Islet precursor cell (in vitro differentiated cells): ENCODE results near the gene PHETA2.
"Not testable (repeated sequence)": the region's sequence is repeated elsewhere in the genome, so short reads cannot be mapped to it uniquely, and the experiment has no call there.

Source experiments
- DNase-seq: peaks from one replicate; pipeline ENCODE4 v3.0.0-alpha.2; 2018

The PHETA2 gene

GRCh38 chr22:42070517-42071422 is 3.3 kb upstream of the PHETA2 start, which contains the start of gene NAGA:
TSS of gene NAGA (minus strand) at chr22:42070812. CDS start at chr22:42070297, 515 bp downstream.
- peak; percentile 98 for DNase-seq

GRCh38 chr22:42071508-42071907 is 2.5 kb upstream of the PHETA2 start:
- not testable (repeated sequence) for DNase-seq

- no peak for DNase-seq
Measured at GRCh38 chr22:42072606-42073330, 1.3 kb upstream of the PHETA2 start.

GRCh38 chr22:42073621-42074041 is 417 bp upstream of the PHETA2 start:
- DNase-seq, result no peak

DNA sequence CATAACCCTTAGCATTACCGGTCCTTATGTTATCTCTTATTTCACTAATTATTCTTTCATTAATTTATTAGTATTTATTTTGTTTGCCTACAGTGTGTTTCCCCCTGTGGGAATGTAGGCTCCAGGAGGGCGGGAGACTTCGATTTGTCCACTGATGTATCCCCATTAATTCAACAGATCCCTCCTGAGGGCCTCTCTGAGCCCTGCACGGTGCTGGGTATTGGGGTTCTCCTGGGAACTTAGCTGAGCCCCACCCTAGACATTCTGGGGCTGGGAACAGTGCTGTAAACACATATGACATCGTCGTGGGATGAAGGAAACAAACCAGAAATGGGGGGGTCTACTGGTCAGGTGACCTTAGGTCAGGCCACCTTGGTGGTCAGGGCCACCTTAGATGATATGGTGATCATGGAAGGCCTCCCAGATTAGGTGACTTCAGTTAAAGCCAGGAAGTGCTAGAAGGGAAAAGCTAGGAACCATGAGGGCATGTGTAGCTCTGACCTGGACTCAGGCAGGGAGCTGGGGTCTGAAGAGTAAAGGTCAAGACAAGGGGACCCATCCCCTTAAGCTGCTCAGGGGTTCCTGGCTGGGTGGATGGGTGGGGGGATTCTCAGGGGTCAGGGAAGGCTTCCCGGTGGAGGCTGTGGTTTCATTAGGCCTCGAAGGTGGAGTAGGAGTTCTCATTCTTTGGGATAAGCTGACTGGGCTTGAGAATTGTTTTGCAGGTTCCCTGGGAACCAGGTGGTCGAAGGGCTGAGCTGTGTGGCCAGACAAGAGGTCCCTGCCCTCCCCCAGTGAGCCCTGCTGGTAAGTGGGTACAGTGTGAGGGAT is 1.0 kb downstream of the PHETA2 start:
- no peak for DNase-seq

DNA sequence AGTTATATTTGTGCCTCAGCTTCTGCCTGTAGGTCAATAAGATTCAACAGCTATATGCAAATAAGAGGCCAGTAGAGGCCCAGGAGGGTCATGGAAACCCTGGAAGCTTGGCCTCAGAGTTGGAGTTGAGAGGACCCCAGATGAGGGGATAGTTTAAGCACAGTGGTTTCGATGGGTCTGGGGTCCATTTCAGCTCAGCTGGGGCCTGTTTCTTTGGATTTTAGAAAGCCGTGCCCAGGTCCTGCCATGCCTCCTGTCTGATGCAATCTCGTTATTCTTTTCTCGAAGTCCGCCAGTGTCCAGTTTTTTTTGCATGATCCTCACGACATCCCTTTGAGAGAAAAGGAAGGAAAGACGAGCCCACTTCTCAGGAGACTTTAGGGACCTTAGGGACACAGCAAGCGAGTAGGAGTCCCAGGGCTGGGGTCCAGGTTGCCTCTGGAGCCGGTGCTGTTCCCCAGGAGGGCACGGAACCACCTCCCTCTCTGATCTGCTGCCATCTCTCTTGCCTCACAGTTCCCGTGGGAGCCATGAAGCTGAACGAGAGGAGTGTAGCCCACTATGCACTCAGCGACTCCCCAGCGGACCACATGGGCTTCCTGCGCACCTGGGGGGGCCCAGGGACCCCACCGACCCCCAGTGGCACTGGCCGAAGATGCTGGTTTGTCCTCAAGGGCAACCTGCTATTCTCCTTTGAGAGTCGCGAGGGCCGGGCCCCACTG is 2.9 kb downstream of the PHETA2 start:
- peak; percentile 21 for DNase-seq

DNA sequence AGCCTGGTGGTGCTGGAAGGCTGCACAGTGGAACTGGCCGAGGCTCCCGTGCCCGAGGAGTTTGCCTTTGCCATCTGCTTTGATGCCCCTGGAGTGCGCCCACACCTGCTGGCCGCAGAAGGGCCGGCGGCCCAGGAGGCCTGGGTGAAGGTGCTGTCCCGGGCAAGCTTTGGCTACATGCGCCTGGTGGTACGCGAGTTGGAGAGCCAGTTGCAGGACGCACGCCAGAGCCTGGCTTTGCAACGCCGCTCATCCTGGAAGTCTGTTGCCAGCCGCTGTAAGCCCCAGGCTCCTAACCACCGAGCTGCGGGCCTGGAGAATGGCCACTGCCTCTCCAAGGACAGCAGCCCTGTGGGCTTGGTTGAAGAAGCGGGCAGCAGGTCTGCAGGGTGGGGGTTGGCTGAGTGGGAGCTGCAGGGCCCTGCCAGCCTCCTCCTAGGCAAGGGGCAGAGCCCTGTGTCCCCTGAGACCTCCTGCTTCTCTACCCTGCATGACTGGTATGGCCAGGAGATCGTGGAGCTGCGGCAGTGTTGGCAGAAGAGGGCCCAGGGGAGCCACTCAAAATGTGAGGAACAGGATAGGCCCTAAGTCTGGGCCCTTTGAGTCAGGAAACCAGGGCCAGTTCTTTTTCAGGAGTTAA is 3.6 kb downstream of the PHETA2 start:
- peak; percentile 46 for DNase-seq

- peak; percentile 54 for DNase-seq
Measured at GRCh38 chr22:42078469-42079318, 4.6 kb downstream of the PHETA2 start.

GRCh38 chr22:42079319-42080251 is 5.5 kb downstream of the PHETA2 start, which contains the start of gene SMDT1:
TSS of gene SMDT1 (plus strand) at chr22:42079700. CDS start at chr22:42079769, 69 bp downstream.
- DNase-seq, result peak; percentile 99

GRCh38 chr22:42080287-42080686 is 6.2 kb downstream of the PHETA2 start:
- peak; percentile 49 for DNase-seq

DNA sequence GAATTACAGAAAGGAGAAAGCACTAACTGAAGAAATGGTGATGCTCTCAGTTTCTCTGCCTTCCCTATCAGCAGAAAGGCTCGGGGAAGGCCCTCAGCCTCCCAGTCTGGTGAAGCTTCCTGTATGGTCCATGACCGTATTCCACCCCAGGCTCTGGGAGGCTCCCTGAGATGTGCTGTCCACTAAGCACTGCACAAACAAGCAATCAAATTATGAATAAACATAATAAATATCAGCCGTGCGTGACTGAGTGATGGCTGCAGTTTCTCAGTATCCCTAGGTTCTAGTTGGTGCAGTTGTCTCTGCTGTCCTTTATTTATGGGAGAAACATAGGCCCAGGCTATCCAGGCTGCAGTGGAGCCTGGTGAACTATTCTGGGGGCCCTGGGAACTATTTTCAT is 9.1 kb downstream of the PHETA2 start:
- DNase-seq, result no peak

DNA sequence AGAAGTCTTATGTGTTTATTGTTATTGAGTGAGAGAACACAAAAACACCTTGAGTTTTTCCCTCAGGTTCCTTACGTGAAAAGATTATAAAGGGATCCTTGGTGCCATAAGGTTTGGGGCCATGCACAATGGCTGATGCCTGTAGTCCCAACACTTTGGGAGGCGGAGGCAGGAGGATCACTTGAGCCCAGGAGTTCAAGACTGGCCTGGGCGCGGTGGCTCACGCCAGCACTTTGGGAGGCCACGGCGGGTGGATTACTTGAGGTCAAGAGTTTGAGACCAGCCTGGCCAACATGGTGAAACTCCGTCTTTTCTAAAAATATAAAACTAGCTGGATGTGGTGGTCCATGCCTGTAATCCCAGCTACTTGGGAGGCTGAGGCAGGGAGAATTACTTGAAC is 10.8 kb downstream of the PHETA2 start:
- DNase-seq, result no peak

DNA sequence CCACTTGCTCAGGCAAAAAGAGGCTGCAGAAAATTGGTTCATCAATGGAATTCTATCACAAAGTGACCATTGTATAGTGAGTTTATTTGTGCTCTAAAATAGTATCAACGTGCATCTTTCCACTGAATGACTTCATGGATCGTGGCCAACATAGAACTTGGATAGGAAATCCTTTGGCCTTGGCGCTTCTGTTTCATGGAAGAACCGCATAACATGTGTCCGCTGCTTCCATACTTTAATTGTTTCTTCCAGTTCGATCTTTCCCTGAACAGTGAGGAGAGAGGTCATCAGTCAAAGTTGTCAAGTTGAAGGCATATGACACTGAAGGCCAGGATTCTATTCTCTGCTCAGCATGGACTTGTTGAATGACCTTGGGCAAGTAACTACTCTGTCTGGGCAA is 12.0 kb downstream of the PHETA2 start:
- DNase-seq, result no peak

GRCh38 chr22:42090596-42091454 is 16.8 kb downstream of the PHETA2 start, which contains the start of gene NDUFA6:
TSS of gene NDUFA6 (minus strand) at chr22:42090772. CDS start at chr22:42090744, 28 bp downstream.
- peak; percentile 100 for DNase-seq

DNA sequence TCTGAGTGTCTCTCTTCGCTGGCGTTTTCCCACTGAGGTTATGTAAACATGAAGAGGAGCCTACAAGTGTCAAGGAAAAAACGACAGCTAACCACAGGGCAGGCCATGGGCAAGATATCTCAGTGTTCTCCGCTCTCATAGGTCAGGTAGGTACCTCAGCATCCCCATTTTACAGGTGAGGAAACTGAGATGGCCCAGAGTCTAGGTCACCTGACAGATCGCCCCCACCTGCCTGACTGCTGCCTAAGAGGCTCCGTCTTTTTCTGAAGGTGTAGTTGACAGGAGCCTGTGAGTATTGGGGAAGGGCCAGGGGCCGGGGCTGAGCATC is 17.4 kb downstream of the PHETA2 start:
- DNase-seq, result no peak

- no peak for DNase-seq
Measured at GRCh38 chr22:42101199-42101598, 27.2 kb downstream of the PHETA2 start.

DNA sequence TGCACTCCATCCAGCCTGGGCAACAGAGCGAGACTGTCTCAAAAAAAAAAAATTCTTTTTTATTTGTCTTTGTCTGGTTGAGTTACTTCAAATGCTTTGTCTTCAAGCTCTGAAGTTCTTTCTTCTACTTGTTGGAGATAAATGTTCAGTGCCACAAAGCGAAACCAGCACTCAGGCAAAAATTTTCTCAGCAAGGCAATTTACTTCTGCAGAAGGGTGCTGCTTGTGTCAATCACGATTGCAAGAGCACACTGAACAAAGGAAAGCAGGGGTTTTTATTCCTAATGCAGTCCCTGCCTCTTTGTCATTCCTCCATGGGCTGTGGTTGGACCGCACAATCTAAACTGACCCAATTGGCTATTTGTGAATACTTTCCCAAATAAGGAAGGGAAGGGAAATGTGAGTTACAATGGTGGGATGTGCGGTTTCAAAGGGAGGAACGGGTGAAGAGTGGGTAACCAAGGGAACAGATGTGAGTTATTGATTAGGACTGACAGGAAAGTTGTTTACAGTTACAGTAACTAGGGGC is 30.3 kb downstream of the PHETA2 start:
- not testable (repeated sequence) for DNase-seq

GRCh38 chr22:42108848-42109247 is 34.8 kb downstream of the PHETA2 start:
- no peak for DNase-seq
